Thymus (tissue), 11 donors: Measurements from ENCODE around the gene KDM6B. TPM values are rescaled to one million over a fixed set of nuclear protein-coding genes. Genes with fewer than 3 reads are reported as not detected.

Experiments
- DNase-seq, 9 donors: peaks; one replicate each; pipeline ENCODE4 v3.0.0-alpha.2; 2013; ENCODE audit warnings: low spot score in 9 of 9, low read depth in 6 of 9, missing footprints in 1 of 9
- H3K27ac ChIP-seq, 2 donors: one replicate each; pipeline ENCODE4 v1.5.1; 2013; ENCODE audit warnings: control low read depth in 1 of 2, low read depth in 1 of 2, low read length in 1 of 2, mild to moderate bottlenecking in 1 of 2, moderate library complexity in 1 of 2
- H3K27me3 ChIP-seq, 2 donors: one replicate each; pipeline ENCODE4 v1.5.1; 2013; ENCODE audit warnings: low read length in 1 of 2; ENCODE audit not compliant: control insufficient read depth in 2 of 2, insufficient read depth in 1 of 2
- H3K36me3 ChIP-seq, 2 donors: one replicate each; pipeline ENCODE4 v1.5.1; 2013; ENCODE audit warnings: low read length in 1 of 2, mild to moderate bottlenecking in 1 of 2, moderate library complexity in 1 of 2; ENCODE audit not compliant: control insufficient read depth in 2 of 2, insufficient read depth in 2 of 2
- H3K4me1 ChIP-seq, 2 donors: one replicate each; pipeline ENCODE4 v1.5.1; 2013; ENCODE audit warnings: low read length in 2 of 2; ENCODE audit not compliant: control insufficient read depth in 2 of 2, insufficient read depth in 2 of 2
- H3K4me3 ChIP-seq, 2 donors: one replicate each; pipeline ENCODE4 v1.5.1; 2013; ENCODE audit warnings: low read length in 2 of 2, control low read depth in 1 of 2, mild to moderate bottlenecking in 1 of 2
- H3K9me3 ChIP-seq, 2 donors: one replicate each; pipeline ENCODE4 v1.5.1; 2013; ENCODE audit warnings: low read length in 1 of 2, mild to moderate bottlenecking in 1 of 2; ENCODE audit not compliant: control insufficient read depth in 2 of 2, insufficient read depth in 1 of 2
- WGBS: extraction: QIAGEN DNeasy Blood & Tissue Kit; methylation state at CpG from one replicate; pipeline ENCODE4 v1.1.7; 2013; 5-methylcytosine and 5-hydroxymethylcytosine counted together
- polyA plus RNA-seq: library from polyadenylated mRNA; stranded (reverse); fragments of 200-250 nt; gene quantifications from one replicate; pipeline ENCODE4 v1.2.3, GENCODE V29; 2013
- total RNA-seq: library from RNA; stranded (reverse); fragments of 120-200 nt; gene quantifications from one replicate; pipeline ENCODE4 v1.2.4, GENCODE V29; 2013
- donor health status: healthy.

Gene KDM6B
- total and polyA plus RNA-seq, 2 donors = 6.3 to 16.3 TPM

- no peak overlapping the region for H3K27ac ChIP-seq
- peaks cover 0 to 6% of the 10 kb centered on the region in 2 donors for H3K27me3 ChIP-seq
- no peaks in the 10 kb centered on the region for H3K36me3 ChIP-seq
- DNase-seq = no peak
- H3K4me3 ChIP-seq = no peak overlapping the region
- no peaks in the 10 kb centered on the region for H3K4me1 ChIP-seq
- 96% methylated on average over 9 of the region's 9 CpGs for WGBS
- H3K9me3 ChIP-seq = no peaks in the 10 kb centered on the region
Measured at GRCh38 chr17:7817643-7817964, 16.4 kb upstream of the KDM6B start.

- no peaks in the 10 kb centered on the region for H3K4me1 ChIP-seq
- peaks cover 0 to 6% of the 10 kb centered on the region in 2 donors for H3K27me3 ChIP-seq
- no peaks in the 10 kb centered on the region for H3K36me3 ChIP-seq
- no peak overlapping the region for H3K27ac ChIP-seq
- H3K4me3 ChIP-seq = no peak overlapping the region
- no peak for DNase-seq
- no peaks in the 10 kb centered on the region for H3K9me3 ChIP-seq
- WGBS = 93% methylated on average over 10 of the region's 10 CpGs
Measured at GRCh38 chr17:7818026-7818425, 16.0 kb upstream of the KDM6B start.

GRCh38 chr17:7818746-7819645 lies 15.0 kb upstream of the KDM6B start:
- H3K4me3 ChIP-seq = no peak overlapping the region
- H3K36me3 ChIP-seq = no peaks in the 10 kb centered on the region
- H3K4me1 ChIP-seq = no peaks in the 10 kb centered on the region
- DNase-seq = no peak
- WGBS = 94% methylated on average over 27 of the region's 27 CpGs
- H3K27me3 ChIP-seq = peaks cover 3 to 12% of the 10 kb centered on the region in 2 donors
- H3K27ac ChIP-seq = no peak overlapping the region
- H3K9me3 ChIP-seq = no peaks in the 10 kb centered on the region

GRCh38 chr17:7820231-7820630 lies 13.8 kb upstream of the KDM6B start:
- DNase-seq = no peak
- no peak overlapping the region for H3K27ac ChIP-seq
- no peaks in the 10 kb centered on the region for H3K4me1 ChIP-seq
- 96% methylated on average over 5 of the region's 5 CpGs for WGBS
- H3K27me3 ChIP-seq = peaks cover 3 to 15% of the 10 kb centered on the region in 2 donors
- no peaks in the 10 kb centered on the region for H3K9me3 ChIP-seq
- no peaks in the 10 kb centered on the region for H3K36me3 ChIP-seq
- H3K4me3 ChIP-seq = no peak overlapping the region

- Histone ChIP-seq H3K36me3 (no peaks in the 10 kb centered on the region), H3K27me3 (peaks cover 3 to 15% of the 10 kb centered on the region in 2 donors), H3K4me3 (no peak overlapping the region), H3K27ac (no peak overlapping the region), H3K9me3 (no peaks in the 10 kb centered on the region), H3K4me1 (no peaks in the 10 kb centered on the region)
- 87% methylated on average over 14 of the region's 14 CpGs for WGBS
- no peak for DNase-seq
Measured at GRCh38 chr17:7822126-7822525, 11.9 kb upstream of the KDM6B start.

- Histone ChIP-seq H3K9me3 (no peaks in the 10 kb centered on the region), H3K27ac (no peak overlapping the region), H3K4me3 (no peak overlapping the region), H3K4me1 (no peaks in the 10 kb centered on the region), H3K27me3 (peaks cover 3 to 17% of the 10 kb centered on the region in 2 donors), H3K36me3 (no peaks in the 10 kb centered on the region)
- WGBS = 97% methylated on average over 20 of the region's 20 CpGs
- no peak for DNase-seq
Measured at GRCh38 chr17:7823581-7824001, 10.4 kb upstream of the KDM6B start.

GRCh38 chr17:7824021-7824924 lies 9.7 kb upstream of the KDM6B start:
- WGBS = 95% methylated on average over 9 of the region's 9 CpGs
- peaks cover 3 to 14% of the 10 kb centered on the region in 2 donors for H3K27me3 ChIP-seq
- no peaks in the 10 kb centered on the region for H3K36me3 ChIP-seq
- H3K27ac ChIP-seq = no peak overlapping the region
- no peaks in the 10 kb centered on the region for H3K9me3 ChIP-seq
- no peak overlapping the region for H3K4me3 ChIP-seq
- no peaks in the 10 kb centered on the region for H3K4me1 ChIP-seq
- DNase-seq = no peak

- 77% methylated on average over 12 of the region's 12 CpGs for WGBS
- no peak overlapping the region for H3K27ac ChIP-seq
- no peaks in the 10 kb centered on the region for H3K4me1 ChIP-seq
- no peak for DNase-seq
- no peaks in the 10 kb centered on the region for H3K9me3 ChIP-seq
- H3K36me3 ChIP-seq = no peaks in the 10 kb centered on the region
- peaks cover 3 to 12% of the 10 kb centered on the region in 2 donors for H3K27me3 ChIP-seq
- H3K4me3 ChIP-seq = no peak overlapping the region
Measured at GRCh38 chr17:7825206-7825990, 8.6 kb upstream of the KDM6B start.
